GM18951 (cell line): ENCODE results near the gene INPP5K.

Experiments
- POLR2A ChIP-seq: IDR thresholded peaks from 4 replicates; pipeline ENCODE4 v1.6.1; 2011; ENCODE audit warnings: mild to moderate bottlenecking; ENCODE audit not compliant: insufficient read length, insufficient read depth; ENCODE audit errors: extremely low read depth
- in situ Hi-C: fragments of 300-500 bp; cut with MboI; formaldehyde crosslinking; loops from one replicate; pipeline ENCODE4 v1.12.0; 2022; ENCODE audit warnings: low sequenced_read_pairs, mixed read lengths, inconsistent platforms; ENCODE audit not compliant: unreplicated experiment

The INPP5K gene

DNA sequence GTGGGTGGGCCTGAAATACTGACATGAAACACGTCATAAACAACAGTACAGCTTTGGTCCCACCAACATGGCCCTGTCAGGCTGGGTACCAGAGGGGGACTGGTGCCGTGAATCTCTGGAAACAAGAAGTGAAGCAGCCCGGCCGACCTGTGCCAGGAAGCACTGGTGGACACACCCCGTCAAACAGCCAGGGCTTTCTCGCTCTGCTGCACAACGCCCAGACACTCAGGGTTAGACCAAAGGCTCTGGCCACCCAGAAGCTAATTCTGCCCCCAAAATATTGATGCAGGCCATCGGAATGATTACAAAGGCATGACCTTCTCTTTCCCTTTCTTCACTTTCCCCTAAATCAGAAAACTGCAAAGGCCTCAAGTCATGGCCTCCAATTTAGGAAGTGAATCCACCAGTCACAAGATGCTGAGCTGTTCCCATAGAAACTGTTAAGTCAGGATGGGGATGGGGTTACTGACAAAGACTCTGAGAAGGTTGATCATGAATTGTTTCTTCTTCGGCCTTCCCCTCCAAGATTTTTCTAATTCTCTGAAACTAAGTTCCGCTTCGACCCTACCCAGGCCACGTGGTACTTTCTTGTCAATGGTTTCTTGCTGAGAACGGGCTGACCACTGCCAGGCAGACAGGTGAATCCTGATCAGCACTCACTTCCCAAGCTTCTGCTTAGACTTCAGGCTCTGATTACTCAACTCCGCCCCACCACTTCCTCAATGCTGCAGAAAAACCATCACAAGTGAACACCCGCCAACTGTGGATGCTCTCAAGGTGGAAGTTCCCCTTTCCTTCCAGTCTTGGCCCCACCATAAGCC is 39.4 kb upstream of the INPP5K start:
- no peak for TF ChIP-seq POLR2A
- in situ Hi-C loops: no loop called here

DNA sequence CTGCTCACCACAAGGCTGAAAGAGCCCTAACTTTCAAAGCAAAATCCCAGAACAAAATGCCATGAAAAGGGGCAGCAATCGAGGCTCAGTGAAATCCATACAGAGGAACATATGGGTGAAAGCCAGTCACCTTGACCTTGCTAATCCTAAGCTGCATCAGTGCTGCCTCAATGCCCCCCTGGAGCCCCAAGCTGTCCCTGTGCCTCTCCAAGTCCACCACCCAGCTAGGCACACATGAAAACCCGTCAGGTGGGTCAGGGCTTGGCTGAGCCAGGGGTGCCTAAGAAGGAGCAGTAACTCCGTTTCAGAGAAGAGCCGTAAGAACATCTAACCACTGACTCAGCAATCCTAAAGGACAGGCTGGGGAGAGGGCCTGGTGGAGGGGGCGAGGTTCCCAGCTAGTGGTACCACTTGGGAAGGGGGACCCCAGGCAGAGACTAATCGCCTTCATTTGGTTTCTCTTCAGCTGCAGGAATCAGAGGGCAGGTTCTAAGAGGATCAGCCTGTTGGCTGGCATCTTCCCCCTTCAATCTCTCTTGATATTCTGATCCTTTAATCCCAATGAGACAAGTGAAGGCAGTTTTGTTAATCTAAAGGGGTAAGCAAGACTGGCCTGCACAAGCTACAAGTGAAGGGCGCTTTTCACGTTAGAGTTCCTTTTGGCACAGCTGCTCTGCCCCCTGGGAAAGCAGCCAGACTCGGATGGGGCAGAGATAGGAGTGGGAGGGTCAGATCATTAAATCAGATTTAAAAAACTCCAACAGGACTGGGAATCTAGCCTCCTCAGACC is 38.5 kb upstream of the INPP5K start:
- TF ChIP-seq POLR2A: no peak
- in situ Hi-C loops: no loop called here

DNA sequence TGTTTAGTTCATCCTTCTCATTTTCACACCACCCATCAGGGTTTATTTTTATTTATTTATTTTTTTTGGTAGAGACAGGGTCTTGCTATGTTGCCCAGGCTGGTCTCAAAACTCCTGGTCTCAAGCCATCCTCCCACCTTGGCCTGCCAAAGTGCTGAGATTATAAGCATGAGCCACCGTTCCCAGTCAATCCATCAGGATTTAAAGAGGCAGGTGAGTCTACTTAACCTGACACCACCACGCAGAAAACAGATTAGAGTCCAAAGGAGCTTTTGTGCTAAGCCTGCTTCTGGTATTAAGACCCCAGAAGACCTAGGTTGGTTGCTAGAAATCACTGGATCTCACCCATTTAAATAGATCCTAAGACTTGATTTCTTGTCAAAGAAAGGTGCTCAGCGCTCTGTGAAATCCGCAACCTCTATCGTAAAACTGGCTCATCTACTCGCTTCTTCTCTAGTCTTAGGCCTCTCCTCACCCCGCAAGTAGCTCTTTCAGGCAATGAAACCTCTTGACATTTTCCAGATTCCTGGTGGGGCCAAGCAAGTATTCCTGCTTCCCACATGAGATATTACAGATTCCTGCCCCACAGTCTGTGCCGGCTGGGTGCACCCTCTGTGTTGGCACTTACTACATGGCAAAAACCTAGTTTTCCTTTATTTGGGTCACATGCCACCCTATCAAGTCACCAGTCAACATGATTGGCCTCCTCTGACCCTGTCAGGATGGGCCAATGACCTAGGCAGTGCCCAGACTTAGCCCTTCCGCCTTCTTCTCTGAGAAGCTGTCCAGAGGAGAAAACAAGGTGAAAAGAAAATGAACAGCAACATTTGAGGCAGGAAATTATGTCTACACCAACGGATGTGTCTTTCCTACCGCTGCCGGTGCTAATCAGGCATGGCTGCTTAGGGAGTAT is 37.2 kb upstream of the INPP5K start:
- TF ChIP-seq POLR2A: no peak

DNA sequence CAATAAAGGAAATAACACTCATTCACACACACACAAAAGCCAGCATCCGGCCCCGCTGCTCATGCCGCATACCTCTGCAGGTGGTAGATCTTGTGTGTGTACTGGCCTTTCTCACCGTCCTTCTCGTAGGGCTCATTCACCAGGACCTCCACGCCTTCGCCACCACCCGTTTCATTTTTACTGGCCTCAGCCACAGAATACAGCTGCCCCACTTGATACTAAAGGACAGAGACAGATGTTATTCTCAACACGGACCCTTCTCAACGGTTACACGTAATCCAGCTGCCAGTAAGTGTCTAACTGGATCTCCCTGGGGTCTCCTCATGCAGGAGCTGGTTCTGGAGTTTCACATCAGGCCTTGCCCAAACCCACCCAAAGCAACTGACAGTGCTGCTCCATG is 36.5 kb upstream of the INPP5K start:
- in situ Hi-C loops: no loop called here
- TF ChIP-seq POLR2A: no peak

More for the DNA sequence above, 37.2 kb upstream of the INPP5K start:
- in situ Hi-C loops: no loop called here

DNA sequence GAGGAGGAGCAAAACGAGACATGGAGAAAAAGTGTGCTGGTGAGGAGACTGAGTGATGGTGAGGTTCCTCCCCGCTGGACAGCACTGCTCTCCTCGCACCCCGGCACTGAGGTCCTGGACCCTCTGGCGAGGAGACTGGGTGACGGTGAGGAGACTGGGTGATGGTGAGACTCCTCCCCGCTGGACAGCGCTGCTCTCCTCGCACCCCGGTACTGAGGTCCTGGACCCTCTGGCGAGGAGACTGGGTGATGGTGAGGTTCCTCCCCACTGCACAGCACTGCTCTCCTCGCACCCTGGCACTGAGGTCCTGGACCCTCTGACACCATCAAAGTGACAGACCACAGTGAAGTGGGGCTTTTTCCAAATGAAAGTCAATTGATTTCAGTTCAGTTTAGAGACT is 35.3 kb upstream of the INPP5K start:
- in situ Hi-C loops: no loop called here

DNA sequence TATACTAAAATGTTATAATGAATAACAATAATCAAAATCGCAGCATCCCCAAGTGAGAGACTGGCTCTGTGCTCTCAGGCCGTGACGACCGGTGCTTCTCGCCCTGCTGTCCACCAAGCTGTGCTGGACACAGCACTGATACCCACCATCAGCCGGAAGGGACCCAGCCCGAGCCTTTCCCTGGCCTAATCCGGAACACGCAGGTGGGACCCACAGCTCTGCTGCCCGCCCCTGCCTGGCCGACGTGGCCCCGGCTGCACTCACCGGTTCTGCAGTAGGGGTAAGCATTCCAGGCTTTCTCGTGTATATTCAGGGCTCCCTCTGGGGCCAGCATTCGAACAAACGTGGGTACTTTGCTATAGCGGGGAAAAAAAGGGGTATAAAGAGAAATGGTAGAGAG is 31.6 kb upstream of the INPP5K start:
- in situ Hi-C loops: no loop called here
- no peak for TF ChIP-seq POLR2A

More for the DNA sequence above, 35.3 kb upstream of the INPP5K start:
- TF ChIP-seq POLR2A: no peak

DNA sequence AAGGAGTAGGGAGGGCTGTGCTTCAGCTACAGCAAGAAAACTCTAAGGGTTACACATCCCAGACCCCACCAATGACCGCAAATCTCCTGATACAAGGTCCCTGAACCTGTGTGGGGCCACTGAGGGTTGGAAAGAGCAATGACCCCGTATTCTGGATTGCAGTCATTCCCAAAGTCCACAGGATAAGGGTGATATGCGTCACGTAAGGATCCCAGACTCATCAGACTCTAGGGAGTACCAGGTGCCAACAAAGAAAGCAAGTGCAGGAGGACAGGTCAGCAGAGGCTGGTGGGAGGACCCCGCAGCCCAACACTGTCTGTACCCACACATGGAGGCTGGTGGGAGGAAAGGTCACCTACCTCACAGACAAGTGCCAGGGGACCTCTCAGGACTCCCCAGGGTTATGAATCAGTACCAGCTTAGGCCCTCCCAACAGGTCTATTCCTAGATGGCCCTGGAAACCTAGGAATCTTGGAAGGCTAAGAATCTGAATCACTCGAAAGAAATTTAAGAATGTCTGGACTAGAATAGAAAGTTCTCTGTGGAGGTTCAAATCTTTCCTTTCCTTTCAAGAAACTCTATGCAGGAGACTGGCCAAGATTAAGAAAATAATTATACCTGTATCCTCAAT is 30.0 kb upstream of the INPP5K start:
- in situ Hi-C loops: no loop called here
- no peak for TF ChIP-seq POLR2A

DNA sequence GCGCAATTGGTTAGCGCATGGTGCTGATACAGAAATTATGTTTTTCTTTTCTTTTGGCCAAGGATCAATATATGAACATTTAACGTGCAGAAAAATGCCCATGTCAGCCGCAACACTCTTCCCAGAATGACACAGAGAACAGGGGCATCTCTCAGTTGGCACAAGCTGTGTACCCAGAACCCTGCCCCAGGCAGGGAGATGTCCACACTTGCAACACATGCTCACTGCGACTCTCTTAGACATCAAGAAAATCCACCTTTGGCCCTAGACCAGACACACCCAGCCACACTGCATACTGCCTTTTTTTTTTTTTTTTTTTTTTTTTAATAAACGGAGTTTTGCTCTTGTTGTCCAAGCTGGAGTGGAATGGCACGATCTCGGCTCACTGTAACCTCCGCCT is 29.2 kb upstream of the INPP5K start:
- TF ChIP-seq POLR2A: no peak
- in situ Hi-C loops: no loop called here

DNA sequence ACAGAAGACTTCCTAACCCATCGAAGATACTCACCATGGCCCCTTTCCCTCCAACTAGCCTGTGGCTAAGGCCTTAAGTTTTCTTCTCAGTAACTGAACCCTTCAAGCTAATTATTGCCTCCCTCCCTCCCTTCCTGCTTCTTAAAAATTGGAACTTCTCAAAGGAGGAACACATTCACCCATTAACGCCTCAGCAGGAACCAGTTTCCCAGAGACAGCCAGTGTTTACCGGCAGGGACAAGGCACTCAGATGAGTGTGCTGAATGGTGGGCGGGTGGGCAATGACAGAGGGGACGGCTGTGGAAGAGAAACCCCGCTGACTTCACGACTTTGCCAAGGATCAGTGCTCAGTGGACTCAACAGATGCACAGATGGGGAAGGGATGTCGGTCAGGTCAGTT is 25.9 kb upstream of the INPP5K start:
- no peak for TF ChIP-seq POLR2A
- in situ Hi-C loops: no loop called here

DNA sequence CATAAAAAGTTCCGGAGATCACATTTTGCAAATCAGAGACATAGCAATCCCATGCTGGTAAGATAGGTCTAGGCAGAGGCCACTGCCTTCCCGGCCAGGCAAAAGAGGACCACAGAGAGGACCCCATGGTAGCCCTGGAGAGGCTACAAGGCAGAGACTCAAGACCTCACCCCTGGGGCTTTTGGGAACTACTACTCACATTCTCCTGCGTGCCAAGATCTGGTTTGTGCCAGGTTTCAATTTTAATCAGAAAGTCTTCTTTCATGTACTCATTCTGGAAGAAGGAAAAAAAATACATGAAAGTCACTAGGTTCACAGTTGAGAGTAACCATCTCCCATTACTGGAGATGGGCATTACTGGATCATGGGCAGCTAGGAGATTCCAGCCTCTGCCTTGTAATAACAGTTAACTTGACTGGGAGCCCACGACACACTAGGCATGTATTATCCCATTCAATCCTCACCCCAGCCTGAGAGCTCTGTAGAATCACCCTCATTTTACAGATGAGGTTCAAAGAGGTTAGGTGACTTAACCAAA is 25.0 kb upstream of the INPP5K start:
- TF ChIP-seq POLR2A: no peak
- in situ Hi-C loops: no loop called here

DNA sequence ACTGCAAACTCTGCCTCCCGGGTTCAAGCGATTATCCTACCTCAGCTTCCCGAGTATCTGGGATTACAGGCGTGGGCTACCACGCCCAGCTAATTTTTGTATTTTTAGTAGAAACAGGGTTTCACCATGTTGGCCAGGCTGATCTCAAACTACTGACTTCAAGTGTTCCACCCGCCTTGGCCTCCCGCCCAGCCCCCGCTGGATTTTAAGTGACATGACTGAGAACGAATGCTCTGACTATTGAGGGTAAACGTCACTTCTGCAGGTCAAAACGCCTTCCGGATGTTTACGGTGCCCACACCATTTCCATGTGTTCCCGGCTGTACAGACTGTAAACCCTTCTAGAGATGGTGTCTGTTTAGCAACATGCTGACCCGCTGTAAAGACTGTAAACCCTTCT is 23.4 kb upstream of the INPP5K start:
- in situ Hi-C loops: no loop called here
- TF ChIP-seq POLR2A: no peak

DNA sequence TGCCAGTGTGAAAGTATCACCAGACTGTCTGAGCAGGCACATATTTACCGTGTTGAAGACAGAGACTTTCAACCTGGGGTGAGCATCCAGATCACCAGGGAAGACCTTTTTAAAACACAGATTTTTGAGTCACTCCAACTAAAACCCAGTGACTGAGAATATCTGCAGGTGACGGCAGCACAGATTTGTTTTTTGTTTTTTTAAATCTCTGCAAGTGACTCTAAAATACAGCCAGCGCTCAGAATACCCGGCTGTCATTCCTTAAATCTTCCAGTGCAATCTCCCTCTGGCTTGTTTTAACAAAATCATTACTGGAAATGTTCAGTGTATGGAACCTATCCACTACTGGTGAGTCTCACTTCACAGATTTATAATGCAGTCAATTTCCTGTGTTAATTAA is 19.3 kb upstream of the INPP5K start:
- in situ Hi-C loops: no loop called here
- TF ChIP-seq POLR2A: no peak

DNA sequence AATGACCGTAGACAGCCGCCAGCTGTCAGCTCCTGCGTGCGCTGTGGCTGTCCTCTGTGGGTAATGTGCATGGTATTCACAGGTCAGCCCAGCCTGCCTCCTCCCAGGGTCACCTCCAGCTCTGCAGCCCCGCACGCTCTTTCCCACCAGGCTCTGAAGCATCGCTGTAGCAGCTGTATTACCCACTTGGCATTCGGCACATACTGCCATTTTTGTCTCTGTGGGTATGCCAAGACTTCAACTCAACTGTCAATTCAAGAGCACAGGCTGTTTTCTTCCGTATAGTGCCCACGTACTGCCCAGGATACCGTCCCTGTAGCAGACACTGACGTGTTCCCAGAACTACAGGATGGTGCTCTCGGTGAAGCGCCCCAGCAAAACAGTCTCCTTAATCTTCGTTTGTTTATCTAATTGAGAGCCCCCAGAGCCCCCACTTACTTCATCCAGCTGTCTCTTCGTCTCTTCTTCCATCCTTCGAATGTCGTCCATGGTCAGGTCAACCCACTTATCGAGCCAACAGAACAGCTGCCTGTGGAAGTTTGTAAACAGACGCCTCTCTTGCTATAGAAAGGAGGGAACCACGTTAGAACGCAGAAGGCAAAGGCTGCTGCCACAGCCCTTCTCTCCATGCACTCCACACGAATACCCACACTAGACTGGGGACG is 17.4 kb upstream of the INPP5K start:
- in situ Hi-C loops: no loop called here
- no peak for TF ChIP-seq POLR2A
